Loucy (cell line): Measurements from ENCODE around the gene TRPM8.

ENCODE experiments used
- H2AFZ ChIP-seq: fragments of 200-600 bp; sonication (generic); 2 replicates; pipeline ENCODE4 v1.6.0; 2016; ENCODE audit warnings: antibody characterized with exemption, mild to moderate bottlenecking, low read length, moderate library complexity
- H3F3A ChIP-seq: fragments of 200-600 bp; 2 replicates; pipeline ENCODE4 v1.6.0; 2016; ENCODE audit warnings: antibody characterized with exemption, low read depth, mild to moderate bottlenecking
- H3K27me3 ChIP-seq: fragments of 200-600 bp; sonication (generic); 2 replicates; pipeline ENCODE4 v1.6.1; 2014; ENCODE audit warnings: low read length, mild to moderate bottlenecking; ENCODE audit not compliant: insufficient read depth, poor library complexity, severe bottlenecking
- H3K36me3 ChIP-seq: fragments of 200-600 bp; sonication (generic); 2 replicates; pipeline ENCODE4 v1.6.1; 2016; ENCODE audit warnings: low read length; ENCODE audit not compliant: insufficient read depth
- H3K4me1 ChIP-seq: fragments of 200-600 bp; sonication (generic); 2 replicates; pipeline ENCODE4 v1.5.1; 2014; ENCODE audit warnings: low read length, mild to moderate bottlenecking; ENCODE audit not compliant: insufficient read depth, poor library complexity, severe bottlenecking
- H3K4me2 ChIP-seq: fragments of 200-600 bp; sonication (generic); 2 replicates; pipeline ENCODE4 v1.6.0; 2014; ENCODE audit warnings: antibody characterized with exemption, low read length, low read depth, mild to moderate bottlenecking; ENCODE audit not compliant: poor library complexity, severe bottlenecking
- H3K4me3 ChIP-seq: fragments of 200-600 bp; sonication (generic); 2 replicates; pipeline ENCODE4 v1.5.1; 2014; ENCODE audit warnings: low read length, mild to moderate bottlenecking, mixed read lengths; ENCODE audit not compliant: poor library complexity, severe bottlenecking
- H3K79me2 ChIP-seq: fragments of 200-600 bp; sonication (generic); 2 replicates; pipeline ENCODE4 v1.6.1; 2014; ENCODE audit warnings: low read length; ENCODE audit not compliant: insufficient read depth
- H3K9ac ChIP-seq: fragments of 200-600 bp; sonication (generic); 2 replicates; pipeline ENCODE4 v1.6.0; 2014; ENCODE audit warnings: mild to moderate bottlenecking, low read depth, low read length, moderate library complexity; ENCODE audit not compliant: poor library complexity, severe bottlenecking
- H3K9me2 ChIP-seq: fragments of 200-600 bp; sonication (generic); replicated peaks from 2 replicates; pipeline ENCODE4 v1.6.1; 2016; ENCODE audit warnings: low read depth, low read length, mixed read lengths
- H3K9me3 ChIP-seq: fragments of 200-600 bp; sonication (generic); 2 replicates; pipeline ENCODE4 v1.6.1; 2014; ENCODE audit warnings: mild to moderate bottlenecking, antibody characterized with exemption, low read length, low read depth; ENCODE audit not compliant: insufficient read depth
- H4K20me1 ChIP-seq: fragments of 200-600 bp; sonication (generic); 2 replicates; pipeline ENCODE4 v1.6.0; 2014; ENCODE audit warnings: antibody characterized with exemption, low read length, mild to moderate bottlenecking; ENCODE audit not compliant: insufficient read depth, poor library complexity, severe bottlenecking
- CTCF ChIP-seq: fragments of 200-600 bp; sonication (generic); conservative IDR thresholded peaks from 2 replicates; pipeline ENCODE4 v1.5.1; 2014; ENCODE audit warnings: mild to moderate bottlenecking, antibody characterized with exemption, low read length
- EZH2phosphoT487 ChIP-seq: fragments of 200-600 bp; IDR thresholded peaks from 2 replicates; pipeline ENCODE4 v1.6.1; 2018; ENCODE audit warnings: antibody characterized with exemption, mild to moderate bottlenecking, moderate library complexity, borderline replicate concordance

The TRPM8 gene

DNA sequence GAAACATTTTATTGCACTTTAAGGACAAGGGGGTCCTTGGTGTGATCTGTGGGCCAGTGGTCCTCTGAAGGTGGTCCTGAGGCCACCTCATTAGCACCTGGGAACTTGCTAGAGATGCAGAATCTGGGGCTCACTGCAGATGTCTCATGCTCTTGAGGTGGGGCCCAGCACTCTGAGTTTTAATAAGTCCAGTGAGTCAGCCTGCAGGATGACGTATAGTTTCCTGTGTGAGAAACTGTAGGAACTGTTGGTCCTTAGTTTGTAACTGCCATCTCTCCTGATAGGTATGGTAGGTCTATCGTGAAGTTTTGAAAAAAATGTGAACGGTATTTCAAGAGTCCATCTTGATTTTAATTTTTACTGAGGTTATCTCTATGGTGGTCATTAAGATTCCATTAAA is 2.8 kb downstream of the TRPM8 start:
- Histone ChIP-seq H3K9me2 (no peaks in the 10 kb centered on the region), H3K4me2 (peak overlapping the region; percentile 30), H3F3A (no peaks in the 10 kb centered on the region), H4K20me1 (no peaks in the 10 kb centered on the region), H3K4me1 (peaks cover 13% of the 10 kb centered on the region), H3K4me3 (peak overlapping the region; percentile 6), H3K9ac (no peak overlapping the region), H3K36me3 (no peaks in the 10 kb centered on the region), H2AFZ (no peak overlapping the region), H3K9me3 (no peaks in the 10 kb centered on the region), H3K27me3 (peaks cover 5% of the 10 kb centered on the region), H3K79me2 (no peaks in the 10 kb centered on the region)
- TF ChIP-seq CTCF (no peak), EZH2phosphoT487 (no peak)

- no peaks in the 10 kb centered on the region for H4K20me1 ChIP-seq
- no peaks in the 10 kb centered on the region for H3K36me3 ChIP-seq
- H3K9me2 ChIP-seq: no peaks in the 10 kb centered on the region
- TF ChIP-seq EZH2phosphoT487 (no peak), CTCF (no peak)
- no peaks in the 10 kb centered on the region for H3K79me2 ChIP-seq
- H3F3A ChIP-seq: no peaks in the 10 kb centered on the region
- H3K27me3 ChIP-seq: peaks cover 5% of the 10 kb centered on the region
- no peak overlapping the region for H3K9ac ChIP-seq
- no peak overlapping the region for H2AFZ ChIP-seq
- no peaks in the 10 kb centered on the region for H3K9me3 ChIP-seq
- H3K4me2 ChIP-seq: no peak overlapping the region
- no peak overlapping the region for H3K4me3 ChIP-seq
- peaks cover 13% of the 10 kb centered on the region for H3K4me1 ChIP-seq
Measured at GRCh38 chr2:233922471-233922870, 5.3 kb downstream of the TRPM8 start.

GRCh38 chr2:233925402-233925801 is 8.2 kb downstream of the TRPM8 start:
- H3K36me3 ChIP-seq: no peaks in the 10 kb centered on the region
- no peak overlapping the region for H2AFZ ChIP-seq

More at GRCh38 chr2:233925402-233925801, 8.2 kb downstream of the TRPM8 start:
- no peak overlapping the region for H3K9ac ChIP-seq
- TF ChIP-seq EZH2phosphoT487: no peak
- no peak for TF ChIP-seq CTCF
- no peaks in the 10 kb centered on the region for H3F3A ChIP-seq
- no peaks in the 10 kb centered on the region for H4K20me1 ChIP-seq
- peaks cover 5% of the 10 kb centered on the region for H3K27me3 ChIP-seq
- no peaks in the 10 kb centered on the region for H3K79me2 ChIP-seq
- H3K4me1 ChIP-seq: peaks cover 4% of the 10 kb centered on the region
- no peaks in the 10 kb centered on the region for H3K9me2 ChIP-seq
- no peak overlapping the region for H3K4me2 ChIP-seq
- H3K9me3 ChIP-seq: no peaks in the 10 kb centered on the region
- no peak overlapping the region for H3K4me3 ChIP-seq
